ENCODE measurements around the gene STRIP2. TPM values are rescaled to one million over a fixed set of nuclear protein-coding genes. Genes with fewer than 3 reads are reported as not detected.

The STRIP2 gene
- total RNA-seq, 1 donor from 2014 or later = 0.87 TPM

GRCh38 chr7:129489491-129489890 lies 55.3 kb downstream of the STRIP2 start:
- H3K4me1 Mint-ChIP-seq (ENCODE audit: low read depth) = peaks cover 6% of the 10 kb centered on the region
- H3K36me3 Mint-ChIP-seq (ENCODE audit: low read depth) = no peaks in the 10 kb centered on the region
- H3K27ac Mint-ChIP-seq (ENCODE audit: unreplicated experiment) = no peak overlapping the region
- no peak for DNase-seq (ENCODE audit: low spot score)
- no peak for TF ChIP-seq CTCF (IDR thresholded peaks at IDR 0.05)
- H3K4me3 Mint-ChIP-seq (ENCODE audit: unreplicated experiment) = no peak overlapping the region
- H3K27me3 Mint-ChIP-seq (ENCODE audit: low read depth) = no peaks in the 10 kb centered on the region
- H3K9me3 Mint-ChIP-seq (ENCODE audit: low read depth) = no peaks in the 10 kb centered on the region

DNA sequence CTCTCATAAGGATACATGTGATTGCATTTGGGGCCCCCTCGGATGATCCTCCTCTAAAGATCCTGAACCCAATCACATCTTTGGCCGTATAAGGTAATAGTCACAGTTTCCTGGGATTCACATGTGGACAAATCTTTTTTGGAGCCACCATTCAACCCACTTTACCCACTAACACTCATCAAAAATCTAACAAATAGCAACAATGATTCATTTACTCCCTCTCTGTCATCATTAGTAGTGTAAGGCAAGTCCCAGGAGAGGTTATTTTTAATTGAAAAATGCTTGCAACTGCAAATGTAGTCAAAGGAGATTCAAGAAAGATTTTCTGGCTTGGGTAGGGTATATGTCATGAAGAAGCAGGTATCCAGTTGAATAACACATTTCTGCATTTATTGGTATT lies 58.2 kb downstream of the STRIP2 start:
- no peaks in the 10 kb centered on the region for H3K9me3 Mint-ChIP-seq (ENCODE audit: low read depth)
- H3K27me3 Mint-ChIP-seq (ENCODE audit: low read depth) = no peaks in the 10 kb centered on the region
- no peak for TF ChIP-seq CTCF (IDR thresholded peaks at IDR 0.05)
- no peak for DNase-seq (ENCODE audit: low spot score)
- no peaks in the 10 kb centered on the region for H3K36me3 Mint-ChIP-seq (ENCODE audit: low read depth)
- H3K27ac Mint-ChIP-seq (ENCODE audit: unreplicated experiment) = no peak overlapping the region
- H3K4me3 Mint-ChIP-seq (ENCODE audit: unreplicated experiment) = no peak overlapping the region
- peaks cover 6% of the 10 kb centered on the region for H3K4me1 Mint-ChIP-seq (ENCODE audit: low read depth)

GRCh38 chr7:129493555-129493954 lies 59.3 kb downstream of the STRIP2 start:
- no peak overlapping the region for H3K27ac Mint-ChIP-seq (ENCODE audit: unreplicated experiment)
- peaks cover 6% of the 10 kb centered on the region for H3K4me1 Mint-ChIP-seq (ENCODE audit: low read depth)
- TF ChIP-seq CTCF (IDR thresholded peaks at IDR 0.05) = peak; percentile 49
- peaks cover 1% of the 10 kb centered on the region for H3K27me3 Mint-ChIP-seq (ENCODE audit: low read depth)
- no peak for DNase-seq (ENCODE audit: low spot score)
- no peaks in the 10 kb centered on the region for H3K36me3 Mint-ChIP-seq (ENCODE audit: low read depth)
- no peak overlapping the region for H3K4me3 Mint-ChIP-seq (ENCODE audit: unreplicated experiment)
- no peaks in the 10 kb centered on the region for H3K9me3 Mint-ChIP-seq (ENCODE audit: low read depth)

DNA sequence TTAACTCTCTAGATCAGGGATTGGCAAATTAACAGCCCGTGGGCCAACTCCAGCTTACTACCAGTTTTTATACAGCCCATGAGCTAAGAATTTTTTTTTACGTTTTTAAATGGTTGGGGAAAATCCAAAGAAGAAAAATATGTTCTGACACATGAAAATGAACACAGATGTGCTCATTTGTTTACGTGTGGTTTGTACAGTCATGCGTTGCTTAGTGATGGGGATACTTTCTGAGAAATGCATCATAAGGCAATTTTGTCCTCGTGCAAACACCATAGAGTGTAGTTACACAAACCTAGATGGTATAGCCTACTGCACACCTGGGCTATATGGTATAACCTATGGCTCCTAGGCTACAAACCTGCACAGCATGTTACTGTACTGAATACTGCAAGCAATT lies 59.8 kb downstream of the STRIP2 start:
- H3K36me3 Mint-ChIP-seq (ENCODE audit: low read depth) = no peaks in the 10 kb centered on the region
- H3K27me3 Mint-ChIP-seq (ENCODE audit: low read depth) = peaks cover 1% of the 10 kb centered on the region
- DNase-seq (ENCODE audit: low spot score) = no peak

GRCh38 chr7:129495987-129496386 lies 61.8 kb downstream of the STRIP2 start:
- DNase-seq (ENCODE audit: low spot score) = no peak
- Mint-ChIP-seq H3K27ac (ENCODE audit: unreplicated experiment) (no peak overlapping the region), H3K9me3 (ENCODE audit: low read depth) (no peaks in the 10 kb centered on the region), H3K4me1 (ENCODE audit: low read depth) (no peaks in the 10 kb centered on the region), H3K36me3 (ENCODE audit: low read depth) (no peaks in the 10 kb centered on the region), H3K27me3 (ENCODE audit: low read depth) (peaks cover 1% of the 10 kb centered on the region), H3K4me3 (ENCODE audit: unreplicated experiment) (no peak overlapping the region)
- no peak for TF ChIP-seq CTCF (IDR thresholded peaks at IDR 0.05)

More for the DNA sequence above, 59.8 kb downstream of the STRIP2 start:
- no peaks in the 10 kb centered on the region for H3K9me3 Mint-ChIP-seq (ENCODE audit: low read depth)
- H3K4me1 Mint-ChIP-seq (ENCODE audit: low read depth) = peaks cover 6% of the 10 kb centered on the region
- no peak overlapping the region for H3K27ac Mint-ChIP-seq (ENCODE audit: unreplicated experiment)
- H3K4me3 Mint-ChIP-seq (ENCODE audit: unreplicated experiment) = no peak overlapping the region
- TF ChIP-seq CTCF (IDR thresholded peaks at IDR 0.05) = no peak

Data from chondrocyte (in vitro differentiated cells).